GM21737 (cell line): Measurements from ENCODE around the gene RPA1.
"Not testable (repeated sequence)": the region's sequence is repeated elsewhere in the genome, so short reads cannot be mapped to it uniquely, and the experiment has no call there.

Experiments used
- ATAC-seq: cut with Tn5 transposase; IDR thresholded peaks from one replicate; pipeline ENCODE4 v1.9.1; 2021; ENCODE audit warnings: mild to moderate bottlenecking, moderate library complexity; ENCODE audit not compliant: unreplicated experiment

Gene RPA1

DNA sequence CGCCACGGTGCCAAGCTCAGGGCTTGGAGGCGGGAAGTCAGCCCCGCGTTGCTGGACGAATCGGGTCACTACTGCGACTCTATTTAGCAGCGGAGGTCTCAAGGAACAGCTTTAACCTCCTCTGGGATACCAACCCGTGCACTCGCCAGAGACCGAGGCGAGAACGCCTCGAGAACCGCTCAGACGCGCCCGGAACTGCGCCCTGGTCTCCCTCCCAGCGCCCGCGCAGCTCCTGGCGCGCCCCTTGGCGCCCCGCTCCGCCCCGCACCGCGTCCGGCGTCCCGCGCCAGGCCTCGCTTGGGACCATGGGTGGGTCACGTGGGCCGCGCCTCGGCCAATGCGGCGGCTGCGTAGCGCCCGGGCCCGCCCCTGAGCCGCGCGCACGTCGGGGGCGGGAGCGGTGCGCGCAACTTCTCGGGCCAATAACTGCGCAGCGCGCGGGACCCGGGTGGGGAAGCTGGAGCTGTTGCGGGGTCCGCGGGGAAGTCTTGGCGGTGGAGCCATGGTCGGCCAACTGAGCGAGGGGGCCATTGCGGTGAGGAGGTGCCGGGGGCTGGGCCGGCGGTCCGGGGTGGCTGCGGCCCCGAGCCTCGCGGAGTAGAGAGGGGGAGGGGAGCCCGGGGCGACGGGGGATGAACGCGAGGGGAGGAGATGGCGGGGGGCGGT is at the start of gene RPA1, which contains the start of gene SMYD4:
RPA1 (plus strand) TSS at position 414 of the 666 bp plus-strand sequence; CDS start at position 503, 89 bp downstream.
SMYD4 (minus strand) TSS at position 311 of the 666 bp plus-strand sequence. CDS start 1,908 bp downstream, outside the sequence.
- peak; percentile 75 for ATAC-seq

DNA sequence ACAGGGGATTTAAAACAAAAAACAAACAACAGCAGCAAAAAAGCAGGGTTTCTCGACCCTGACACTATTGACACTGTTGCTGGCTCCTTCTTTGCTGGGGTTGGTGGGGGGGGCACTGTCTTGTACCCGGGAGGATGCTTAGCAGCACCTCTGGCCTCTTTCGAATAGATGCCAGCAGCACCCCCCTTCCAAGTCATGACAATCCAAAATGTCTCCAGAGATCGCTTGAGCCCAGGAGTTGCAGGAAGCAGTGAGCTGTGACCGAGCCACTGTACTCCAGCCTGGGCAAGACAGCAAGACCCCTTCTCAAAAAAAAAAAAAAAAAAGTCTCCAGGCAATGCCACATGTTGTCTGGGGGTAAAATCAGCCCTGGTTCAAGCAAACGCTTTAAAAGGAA is 47.6 kb upstream of the RPA1 start:
- ATAC-seq, result no peak

DNA sequence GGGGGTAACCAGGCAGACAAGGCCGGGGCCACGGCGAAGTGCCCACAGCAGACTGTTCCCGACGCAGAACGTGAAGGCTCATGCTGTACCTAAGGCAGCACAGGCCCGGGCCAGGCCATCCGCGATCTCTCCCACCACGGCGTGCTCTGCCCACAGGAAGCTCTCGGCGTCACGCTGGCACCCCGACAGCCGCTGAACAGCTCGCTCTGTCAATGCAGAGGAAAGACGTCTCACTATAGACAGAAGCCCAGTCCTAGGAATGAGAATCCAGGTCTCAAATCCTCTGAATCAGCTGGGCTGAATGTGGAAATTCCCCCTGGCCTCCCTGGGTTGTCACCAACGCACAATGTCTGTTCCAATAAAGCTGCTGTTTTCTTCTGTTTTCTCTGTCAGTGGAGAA is 46.5 kb upstream of the RPA1 start:
- ATAC-seq, result no peak

DNA sequence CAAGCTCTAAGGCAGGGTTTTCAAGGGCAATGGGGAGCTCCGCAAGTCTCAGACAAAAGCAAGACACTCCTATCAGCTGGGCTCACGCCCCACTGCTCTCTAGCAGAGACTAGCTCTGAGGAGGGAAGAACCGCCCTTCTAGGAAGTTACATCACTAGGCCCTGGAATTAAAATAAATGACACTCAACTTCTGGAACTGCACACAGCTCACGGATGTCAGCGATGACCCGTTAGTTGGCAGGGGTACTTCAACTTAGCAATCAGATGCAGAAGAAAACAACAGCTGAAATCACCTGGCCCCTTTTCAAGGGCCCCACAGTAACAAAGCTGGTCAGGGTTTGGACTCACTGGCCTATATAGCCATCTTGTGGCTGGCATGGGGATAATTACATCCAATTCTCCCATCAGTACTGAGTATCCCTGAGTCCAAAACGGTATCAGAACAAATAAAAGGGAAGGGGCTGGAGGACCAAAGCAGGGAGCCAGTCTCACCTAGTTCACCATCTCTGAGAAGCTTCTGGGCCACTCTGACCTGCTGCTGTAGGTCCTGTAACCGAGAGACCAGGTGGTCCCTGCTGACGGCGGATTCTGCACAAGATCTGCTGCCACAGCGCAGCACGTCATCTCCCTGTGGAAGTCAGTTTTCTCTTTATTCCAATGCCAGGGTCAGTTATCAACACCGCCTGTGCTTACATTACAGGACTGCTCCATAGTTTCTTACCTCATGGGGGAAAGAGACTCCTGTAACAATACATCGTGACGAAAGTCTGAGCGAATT is 45.8 kb upstream of the RPA1 start:
- no peak for ATAC-seq

DNA sequence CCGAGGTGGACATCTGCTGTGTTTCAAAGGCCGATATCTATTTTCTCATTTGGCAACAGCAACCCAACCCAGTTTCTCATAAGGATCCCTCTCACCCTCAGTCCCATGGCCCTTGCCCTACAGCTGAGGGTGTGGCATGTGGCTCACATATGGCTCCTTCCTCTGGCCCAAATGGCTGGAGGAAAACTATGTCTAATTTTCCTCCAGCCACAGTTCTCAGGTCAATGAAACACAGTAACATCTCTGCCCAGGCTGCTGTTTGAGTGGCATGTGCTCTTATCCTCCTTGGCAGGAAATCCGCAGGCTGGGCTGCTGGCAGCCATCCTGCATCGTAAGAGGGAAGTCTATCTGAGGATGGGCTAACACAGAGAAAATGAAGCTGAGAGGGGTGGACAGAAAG is 43.9 kb upstream of the RPA1 start:
- ATAC-seq, result no peak

DNA sequence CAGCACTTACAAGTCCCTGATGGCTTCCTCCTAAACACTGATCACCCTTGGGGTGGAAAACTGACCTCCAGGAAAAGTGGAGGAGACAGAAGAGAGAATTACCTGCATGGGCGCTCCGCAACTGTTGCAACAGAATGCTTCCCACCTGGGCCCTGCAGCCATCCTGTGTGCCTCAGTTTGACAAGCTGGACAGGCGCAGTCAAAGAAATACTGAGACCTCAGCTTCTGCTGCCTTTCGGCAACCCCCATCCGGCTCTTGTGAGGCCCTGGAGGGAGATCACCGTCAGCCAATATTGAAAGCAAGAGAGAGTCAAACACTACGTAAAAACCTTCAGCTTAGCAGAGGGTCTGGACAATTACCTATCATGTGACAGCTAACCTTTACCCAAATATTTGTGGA is 43.1 kb upstream of the RPA1 start:
- no peak for ATAC-seq

DNA sequence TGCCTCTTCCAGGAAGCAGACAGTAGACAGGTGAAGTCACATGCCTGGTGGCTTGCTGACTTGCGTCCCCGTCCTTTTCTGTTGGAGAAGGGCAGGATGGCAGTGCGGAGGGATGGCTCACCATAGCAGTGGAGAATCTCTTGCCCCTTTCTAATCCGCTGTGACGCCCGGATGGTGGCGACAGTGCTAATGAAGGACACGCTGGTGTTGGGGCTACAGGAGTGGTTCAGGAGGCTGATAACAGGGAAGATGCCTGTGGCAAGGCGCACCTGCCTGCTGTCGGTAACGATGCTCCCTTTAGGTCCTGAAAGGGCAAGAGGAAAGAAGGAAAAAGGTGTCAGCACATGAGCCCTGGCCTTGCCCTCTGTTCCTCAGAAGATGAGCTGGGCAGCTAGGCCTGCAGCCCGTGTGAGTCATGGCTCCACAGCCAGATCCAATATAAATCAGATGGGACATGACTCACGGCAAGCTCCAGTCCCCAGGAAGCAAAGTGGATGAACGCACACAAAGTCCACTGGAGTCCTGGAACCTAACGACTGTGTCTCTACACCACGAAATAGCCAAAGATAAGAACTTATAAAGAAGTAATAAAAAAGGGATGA is 42.4 kb upstream of the RPA1 start:
- no peak for ATAC-seq

DNA sequence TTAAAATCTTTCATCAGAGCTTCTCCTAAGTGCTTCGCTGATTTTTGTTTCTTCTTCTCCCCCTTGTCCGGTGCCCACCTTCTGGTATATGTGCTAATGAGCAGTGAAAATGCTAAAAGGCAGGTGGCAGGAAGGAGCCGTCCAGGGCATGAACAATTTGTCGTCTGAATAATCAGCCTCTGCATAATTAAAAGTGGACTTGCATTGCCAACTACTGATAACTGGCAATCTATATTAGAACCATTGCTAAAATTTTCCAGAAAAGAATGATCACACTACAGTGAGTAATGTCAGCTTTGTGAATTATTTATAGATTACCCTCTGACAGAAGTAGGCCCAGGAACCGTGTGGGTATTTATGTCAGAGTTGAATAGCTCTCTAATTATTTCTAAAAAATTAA is 39.9 kb upstream of the RPA1 start:
- no peak for ATAC-seq

DNA sequence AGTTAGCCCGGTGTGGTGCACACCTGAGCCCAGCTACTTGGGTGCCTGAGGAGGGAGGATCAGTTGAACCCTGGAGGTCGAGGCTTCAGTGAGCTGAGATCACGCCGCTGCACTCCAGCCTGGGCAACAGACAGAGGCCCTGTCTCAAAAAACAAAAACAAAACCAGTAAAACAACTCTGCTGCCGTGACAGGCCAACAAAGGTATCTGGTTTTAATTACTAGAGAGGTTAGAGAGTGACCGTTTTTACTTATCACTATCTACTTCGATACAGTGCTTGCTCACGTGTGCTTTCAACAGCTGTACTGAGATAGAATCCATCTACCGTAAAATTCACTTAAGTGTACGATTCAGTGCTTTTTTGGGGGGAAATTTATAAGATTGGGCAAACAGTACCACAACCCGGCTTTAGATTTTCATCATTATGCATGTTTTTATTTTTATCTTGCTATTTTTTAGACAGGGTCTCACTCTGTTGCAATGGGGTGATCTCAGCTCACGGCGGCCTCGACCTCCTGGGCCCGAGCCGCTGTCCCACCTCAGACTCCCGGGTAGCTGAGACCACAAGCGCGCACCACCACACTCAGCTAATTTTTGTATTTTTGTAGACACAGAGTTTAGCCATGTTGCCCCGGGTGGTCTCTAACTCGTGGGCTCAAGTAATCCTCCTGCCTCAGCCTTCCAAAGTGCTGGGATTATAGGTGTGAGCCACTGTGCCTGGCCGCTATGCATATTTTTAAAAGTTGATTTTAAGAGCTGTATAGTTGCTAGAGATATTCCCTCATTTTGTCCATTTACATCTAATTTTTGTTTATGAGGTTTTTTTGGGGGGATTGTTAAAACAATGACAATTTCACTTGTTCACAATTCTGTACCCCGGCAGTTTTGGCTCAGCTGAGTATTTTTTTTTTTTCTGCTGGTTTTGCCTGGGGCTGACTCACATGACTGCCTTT is 37.0 kb upstream of the RPA1 start:
- ATAC-seq, result no peak

DNA sequence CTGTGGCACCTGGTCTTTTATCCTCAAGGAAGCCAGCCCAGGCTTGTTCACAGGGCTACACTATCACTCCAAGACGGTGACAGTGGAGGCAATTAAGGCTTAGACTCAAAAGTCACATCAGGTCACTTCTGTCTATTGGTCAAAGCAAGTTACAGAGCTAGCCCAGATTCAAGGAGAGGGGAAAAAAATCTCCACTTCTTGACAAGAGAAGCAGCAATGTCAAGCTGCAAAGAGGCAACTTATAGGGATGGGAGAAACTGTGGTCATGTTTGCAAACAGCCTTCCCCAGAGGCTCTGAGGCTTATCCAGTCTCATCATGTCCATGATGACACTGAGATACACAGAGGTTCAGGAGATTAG is 36.4 kb upstream of the RPA1 start:
- no peak for ATAC-seq

DNA sequence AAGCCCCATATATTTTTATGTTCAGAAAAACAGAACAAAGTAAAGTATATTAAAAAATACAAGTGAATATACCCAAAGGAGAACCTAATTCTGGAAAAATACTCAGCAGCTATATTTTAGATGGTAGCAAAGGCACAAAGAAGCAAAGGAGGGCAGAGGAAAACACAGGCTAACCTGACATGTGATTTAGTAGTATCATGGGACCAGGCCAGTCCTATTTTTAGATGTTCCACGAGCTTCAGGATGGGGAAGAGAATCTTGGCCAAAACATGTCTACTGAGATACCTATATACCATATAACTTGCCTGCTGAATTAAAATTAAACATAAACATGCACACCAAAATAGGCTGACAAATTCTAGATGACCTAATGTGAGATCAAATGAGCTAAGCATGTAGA is 33.0 kb upstream of the RPA1 start:
- no peak for ATAC-seq

DNA sequence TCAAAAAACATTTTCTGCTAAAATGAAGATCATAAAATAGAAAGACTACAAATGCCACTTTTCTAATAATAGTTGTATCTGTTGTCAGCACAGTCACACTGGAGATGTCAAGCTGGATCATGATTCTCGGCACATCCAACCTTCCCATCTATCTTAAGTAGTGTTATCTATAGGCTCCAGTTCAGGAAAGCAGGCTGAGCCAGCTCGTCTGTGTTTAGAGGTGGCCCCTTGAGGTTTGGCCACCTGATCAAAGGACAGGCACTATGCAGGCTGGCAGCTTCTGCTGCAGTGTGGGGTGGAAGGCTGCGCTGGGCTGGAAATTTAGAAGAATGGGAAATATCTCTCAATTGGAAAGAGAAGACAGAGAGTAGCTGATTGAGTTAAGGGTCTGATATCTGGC is 32.5 kb upstream of the RPA1 start:
- no peak for ATAC-seq

DNA sequence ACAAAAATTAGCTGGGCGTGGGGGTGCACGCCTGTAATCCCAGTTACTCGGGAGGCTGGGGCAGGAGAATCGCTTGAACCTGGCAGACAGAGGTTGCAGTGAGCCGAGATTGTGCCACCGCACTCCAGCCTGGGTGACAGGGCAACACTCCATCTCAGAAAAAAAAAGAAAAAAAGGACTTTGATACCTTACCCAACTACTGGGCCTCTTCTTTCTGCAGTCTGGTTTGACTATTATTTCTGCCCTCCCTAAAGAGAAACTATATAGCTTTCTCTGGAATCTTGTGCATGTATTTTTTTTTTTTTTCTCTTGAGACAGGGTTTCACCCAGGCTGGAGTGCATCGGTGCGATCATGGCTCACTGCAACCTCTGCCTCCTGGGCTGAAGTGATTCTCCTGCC is 32.0 kb upstream of the RPA1 start:
- not testable (repeated sequence) for ATAC-seq

DNA sequence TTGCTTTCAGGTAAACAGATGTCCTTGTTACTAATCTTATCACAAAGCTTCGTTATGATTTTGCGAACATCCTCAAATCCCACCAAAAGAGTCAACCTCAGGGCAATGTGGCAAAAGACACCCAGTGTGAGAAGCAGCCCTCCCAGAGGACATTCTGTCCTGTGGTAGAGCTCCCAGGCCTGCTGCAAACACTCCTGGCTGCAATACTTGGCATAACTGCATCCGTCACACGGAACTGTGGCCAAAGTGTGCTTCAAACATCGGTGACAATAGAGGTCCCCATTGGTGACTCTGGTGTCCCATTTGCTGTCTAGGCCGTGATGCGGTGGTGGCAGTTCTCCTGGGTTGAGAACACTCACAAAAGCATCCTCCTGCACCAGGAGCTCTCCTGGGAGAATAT is 29.6 kb upstream of the RPA1 start:
- no peak for ATAC-seq

DNA sequence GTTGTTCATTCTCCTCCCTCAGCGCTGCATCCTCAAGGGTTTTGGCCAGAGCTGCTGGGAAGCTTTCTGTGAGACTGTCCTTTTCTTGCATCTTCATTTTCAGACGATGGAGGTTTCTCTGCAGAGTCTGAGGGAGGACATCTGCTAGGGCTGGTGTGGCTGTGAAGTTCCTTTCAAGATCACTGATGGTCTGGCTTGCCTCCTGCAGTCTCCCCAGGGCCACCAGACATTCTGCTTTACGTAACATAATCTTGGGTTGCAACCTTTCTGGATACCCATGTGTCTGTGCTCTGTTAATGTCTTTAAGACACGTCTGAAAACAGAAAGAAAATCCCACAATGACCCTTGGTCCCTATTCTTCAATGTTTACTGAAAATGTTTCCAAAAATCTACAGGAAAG is 29.1 kb upstream of the RPA1 start:
- no peak for ATAC-seq

DNA sequence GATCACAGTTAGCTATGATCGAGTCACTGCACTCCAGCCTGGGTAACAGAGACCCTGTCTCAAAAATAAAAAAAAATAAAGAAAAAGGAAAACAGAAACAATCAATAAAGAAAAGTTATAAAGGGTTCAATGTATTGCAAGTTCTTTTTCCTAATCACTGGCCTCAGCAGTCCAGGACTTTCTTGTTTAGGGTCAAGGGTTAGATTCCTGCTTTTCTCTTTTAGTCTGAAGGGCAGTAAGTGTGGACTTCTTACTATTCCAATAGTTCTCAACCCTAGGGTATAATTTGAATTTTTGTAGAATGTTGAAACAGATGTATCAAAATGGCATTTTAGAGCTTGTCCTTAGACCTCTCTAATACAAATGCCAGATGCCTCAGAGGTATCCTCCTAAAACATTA is 27.4 kb upstream of the RPA1 start:
- ATAC-seq, result no peak

DNA sequence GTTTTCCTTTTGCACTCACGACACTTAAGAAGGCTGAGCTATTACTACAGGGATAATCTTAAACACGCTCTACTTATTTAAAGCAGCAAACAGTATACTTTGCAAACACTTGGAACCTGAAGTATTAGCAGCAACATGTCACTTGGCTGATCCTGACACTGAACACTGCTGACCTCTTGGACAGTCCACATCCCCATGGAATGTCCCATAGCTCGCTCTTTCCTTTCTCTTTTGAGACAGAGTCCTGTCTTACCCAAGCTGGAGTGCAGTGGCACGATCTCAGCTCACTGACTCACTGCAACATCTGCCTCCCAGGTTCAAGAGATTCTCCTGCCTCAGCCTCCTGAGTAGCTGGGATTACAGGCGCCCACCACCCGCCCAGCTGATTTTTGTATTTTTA is 26.5 kb upstream of the RPA1 start:
- no peak for ATAC-seq

DNA sequence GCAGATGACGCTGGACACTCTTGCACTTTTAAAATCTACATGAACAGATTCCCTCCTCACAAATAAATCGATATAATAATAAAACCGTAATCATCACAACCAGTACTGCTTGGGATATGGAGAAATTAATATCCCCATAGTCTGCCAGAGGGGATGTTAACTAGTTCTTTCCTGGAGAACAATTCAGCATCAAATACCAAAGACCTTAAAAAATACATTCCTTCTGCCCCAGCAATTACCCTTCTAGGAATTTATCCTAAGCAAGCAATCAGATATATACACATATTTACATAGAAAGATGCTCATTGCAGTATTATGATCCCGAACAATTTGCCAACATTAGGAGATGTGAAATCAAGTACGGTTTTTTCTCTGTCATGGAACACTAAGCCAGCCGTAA is 21.9 kb upstream of the RPA1 start:
- no peak for ATAC-seq

DNA sequence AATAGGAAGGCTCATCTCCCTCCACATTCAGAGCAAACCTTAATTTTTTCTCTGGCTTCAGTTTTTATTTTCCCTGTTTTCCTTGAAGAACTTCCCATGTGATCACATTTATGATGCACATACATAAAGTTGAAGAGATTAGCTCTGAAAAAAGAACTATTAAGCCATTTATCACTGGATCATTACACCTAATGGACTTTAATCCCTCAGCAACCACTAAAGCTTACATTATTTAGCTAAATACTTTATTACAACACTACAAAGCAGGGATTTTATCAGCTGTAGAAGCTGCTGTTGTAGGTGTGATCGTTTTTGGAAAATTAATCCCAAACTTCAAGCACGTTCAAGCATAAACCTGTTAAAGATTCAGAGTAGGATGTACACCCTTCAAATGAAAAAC is 21.2 kb upstream of the RPA1 start:
- no peak for ATAC-seq

DNA sequence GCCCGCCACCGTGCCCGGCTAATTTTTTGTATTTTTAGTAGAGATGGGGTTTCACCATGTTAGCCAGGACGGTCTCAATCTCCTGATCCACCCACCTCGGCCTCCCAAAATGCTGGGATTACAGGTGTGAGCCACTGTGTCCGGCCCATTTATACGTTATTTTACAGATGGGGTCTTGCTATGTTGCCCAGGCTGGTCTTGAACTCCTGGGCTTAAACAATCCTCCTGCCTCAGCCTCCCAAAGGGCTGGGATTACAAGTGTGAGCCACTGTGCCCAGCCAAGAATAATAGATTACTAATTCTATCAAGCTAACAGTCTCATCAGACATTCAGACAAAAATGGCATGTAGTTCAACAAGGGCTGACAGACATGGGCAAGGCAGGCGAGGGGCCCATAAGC is 20.0 kb upstream of the RPA1 start:
- not testable (repeated sequence) for ATAC-seq

DNA sequence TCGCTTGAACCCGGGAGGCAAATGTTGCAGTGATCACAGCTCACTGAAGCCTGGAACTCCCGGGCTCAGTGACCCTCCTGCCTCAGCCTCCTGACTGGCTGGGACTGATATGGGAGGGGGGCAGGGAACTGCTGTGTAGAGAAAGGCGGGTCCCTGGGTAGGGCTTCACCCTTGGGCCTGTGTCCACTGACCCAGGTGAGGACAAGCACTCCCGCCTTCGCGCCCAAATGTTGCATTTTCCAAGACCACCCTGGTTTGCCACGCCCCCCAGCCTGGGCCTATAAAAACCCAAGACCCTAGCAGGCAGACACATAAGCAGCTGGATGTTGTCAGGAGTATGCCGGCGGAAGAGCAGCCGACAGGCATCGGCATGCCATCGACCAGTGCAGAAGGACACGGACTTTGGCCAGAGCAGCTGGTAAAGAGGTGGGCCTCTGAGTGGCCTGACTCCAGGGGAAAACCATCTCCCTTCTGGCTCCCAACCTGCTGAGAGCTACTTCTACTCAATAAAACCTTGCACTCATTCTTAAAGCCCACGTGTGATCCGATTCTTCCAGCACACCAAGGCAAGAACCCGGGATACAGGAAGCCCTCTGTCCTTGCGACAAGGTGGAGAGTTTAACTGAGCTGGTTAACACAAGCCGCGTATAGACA is 19.2 kb upstream of the RPA1 start:
- ATAC-seq, result no peak
